K562 (cell line): ENCODE measurements around the gene ADGRB2. TPM values are rescaled to one million over a fixed set of nuclear protein-coding genes. Genes with fewer than 3 reads are reported as not detected.

Source experiments
- ARID3A ChIP-seq: IDR thresholded peaks from 2 replicates; pipeline ENCODE4 v1.6.1; 2012; ENCODE audit warnings: low read depth, low read length, improper control_type of control experiment, borderline replicate concordance
- CAMTA2 ChIP-seq: fragments of 250-450 bp; sonication (Bioruptor Pico); conservative IDR thresholded peaks from 2 replicates; pipeline ENCODE4 v1.5.1; 2022
- CTCF ChIP-seq, 3 experiments: IDR thresholded peaks in 2 of 3; conservative IDR thresholded peaks in 1 of 3; 2 replicates each; pipeline ENCODE4 v1.5.1; 2011 to 2012; ENCODE audit warnings: low read length in 3 of 3, mild to moderate bottlenecking in 3 of 3, control low read depth in 2 of 3, improper control_type of control experiment in 1 of 3, inconsistent platforms in 1 of 3, low read depth in 1 of 3, mixed read lengths in 1 of 3, moderate library complexity in 1 of 3; ENCODE audit not compliant: insufficient read depth in 2 of 3
- DDX20 ChIP-seq: fragments of 450-650 bp; IDR thresholded peaks from 2 replicates; pipeline ENCODE4 v1.6.1; 2016; ENCODE audit warnings: missing genetic modification characterization, low read depth, mild to moderate bottlenecking, missing compliant biosample characterization, moderate library complexity
- DNMT1 ChIP-seq: fragments of 450-650 bp; IDR thresholded peaks from 2 replicates; pipeline ENCODE4 v1.6.1; 2016; ENCODE audit warnings: antibody characterized with exemption, mild to moderate bottlenecking
- FOXJ3 ChIP-seq: sonication (generic); formaldehyde crosslinking; IDR thresholded peaks from 2 replicates; pipeline ENCODE4 v1.4.0; 2020; ENCODE audit warnings: mild to moderate bottlenecking, missing genetic modification reagents
- HDAC1 ChIP-seq, 2 experiments: fragments of 450-650 bp; IDR thresholded peaks; 2 replicates each; pipeline ENCODE4 v1.6.1; 2016 to 2017; ENCODE audit warnings: inconsistent platforms in 1 of 2, mild to moderate bottlenecking in 1 of 2, moderate library complexity in 1 of 2
- HMGN3 ChIP-seq: IDR thresholded peaks from 2 replicates; pipeline ENCODE4 v1.6.1; 2011; ENCODE audit warnings: borderline replicate concordance, low read depth, mild to moderate bottlenecking, mixed read lengths, low read length; ENCODE audit not compliant: insufficient read length; ENCODE audit errors: extremely low read depth
- MAFG ChIP-seq: fragments of 450-650 bp; conservative IDR thresholded peaks from 2 replicates; pipeline ENCODE4 v1.6.1; 2016; ENCODE audit warnings: missing genetic modification characterization, missing compliant biosample characterization
- MED1 ChIP-seq: sonication (generic); formaldehyde crosslinking; IDR thresholded peaks from 2 replicates; pipeline ENCODE4 v1.8.1; 2023; ENCODE audit warnings: missing genetic modification reagents, borderline replicate concordance
- NR1H2 ChIP-seq: sonication (generic); formaldehyde crosslinking; IDR thresholded peaks from 2 replicates; pipeline ENCODE4 v1.4.0; 2020; ENCODE audit warnings: mild to moderate bottlenecking, missing genetic modification reagents
- STAG1 ChIP-seq: sonication (generic); formaldehyde crosslinking; IDR thresholded peaks from 2 replicates; pipeline ENCODE4 v1.5.0; 2020; ENCODE audit warnings: missing genetic modification reagents, borderline replicate concordance
- TRIM28 ChIP-seq: fragments of 450-650 bp; IDR thresholded peaks from 2 replicates; pipeline ENCODE4 v1.6.1; 2017
- ZBTB26 ChIP-seq: fragments of 450-650 bp; formaldehyde crosslinking; IDR thresholded peaks from 2 replicates; pipeline ENCODE4 v1.4.0; 2022; ENCODE audit warnings: missing genetic modification characterization
- ZFP1 ChIP-seq: fragments of 450-650 bp; formaldehyde crosslinking; IDR thresholded peaks from 2 replicates; pipeline ENCODE4 v1.4.0; 2020; ENCODE audit warnings: mild to moderate bottlenecking, mixed read lengths
- ZFP30 ChIP-seq: fragments of 250-450 bp; sonication (Bioruptor Pico); IDR thresholded peaks from 2 replicates; pipeline ENCODE4 v1.8.0; 2022; ENCODE audit warnings: moderate library complexity, mild to moderate bottlenecking, inconsistent platforms, borderline replicate concordance
- ZNF518B ChIP-seq: fragments of 250-450 bp; sonication (Bioruptor Pico); IDR thresholded peaks from 2 replicates; pipeline ENCODE4 v1.5.0; 2021; ENCODE audit warnings: mild to moderate bottlenecking, moderate library complexity
- ZNF695 ChIP-seq: fragments of 450-650 bp; formaldehyde crosslinking; IDR thresholded peaks from 2 replicates; pipeline ENCODE4 v1.4.0; 2020; ENCODE audit warnings: mild to moderate bottlenecking, moderate library complexity
- polyA plus RNA-seq, 8 experiments: library from polyadenylated mRNA; depleted of rRNA in 4 of 8; stranded (reverse) in 5 of 8; unstranded in 3 of 8; fragments of >200 nt; fragmentation: Nextera tagmentation in 2 of 8; fragmentation: Illumina TruSeq in 1 of 8; extraction: Ambion mirVana in 2 of 8; extraction: Trizol in 1 of 8; gene quantifications; 2 replicates each; pipeline versions ENCODE4 v1.2.1 to v1.2.3, GENCODE V29; 2011 to 2014; ENCODE audit warnings: inconsistent platforms in 1 of 8, missing spikeins in 1 of 8
- total RNA-seq, 7 experiments: library from RNA; depleted of rRNA in 6 of 7; stranded (reverse); fragments of >200 nt in 6 of 7; fragmentation: Illumina TruSeq in 2 of 7; extraction: Trizol in 2 of 7; gene quantifications; 2 replicates each; pipeline versions ENCODE4 v1.2.1 to v1.2.3, GENCODE V29; 2011 to 2021; ENCODE audit warnings: low replicate concordance in 1 of 7

The ADGRB2 gene
- total and polyA plus RNA-seq, 9 of the 15 experiments (the other 6 are each of a cell fraction or from before 2014, with no cell fraction given) = 0.04 to 0.23 (median 0.20) TPM; not detected in 2

GRCh38 chr1:31762726-31763670, 1.1 kb downstream of the ADGRB2 start (continued):
- TF ChIP-seq ARID3A (no peak), DDX20 (no peak), MED1 (no peak), ZFP1 (no peak), DNMT1 (no peak), ZNF518B (CRISPR knock-in tag) (no peak), HMGN3 (no peak), TRIM28 (no peak), HDAC1 (IDR thresholded peaks at IDR 0.05) (no peak), CTCF (IDR thresholded peaks at IDR 0.05 in 2 of 3, conservative IDR thresholded peaks at IDR 0.05 in 1 of 3; ENCODE audit: insufficient read depth in 2 of 3, low read depth in 1 of 3, low read length in 3 of 3) (peak; percentile 52 to 64 (median 58); a peak in 4 of 6 replicates), STAG1 (CRISPR knock-in tag) (peak; percentile 26; the same call in 1 of the 2 replicates), ZNF695 (no peak), ZBTB26 (no peak), MAFG (tag) (no peak), NR1H2 (CRISPR knock-in tag) (no peak), ZFP30 (no peak), FOXJ3 (CRISPR knock-in tag) (no peak), CAMTA2 (CRISPR knock-in tag) (no peak)
